Small intestine (tissue), 7 donors: Measurements from ENCODE around the gene JMJD6. TPM values are rescaled to one million over a fixed set of nuclear protein-coding genes. Genes with fewer than 3 reads are reported as not detected.
"Not testable (repeated sequence)": the region's sequence is repeated elsewhere in the genome, so short reads cannot be mapped to it uniquely, and the experiment has no call there.

Source experiments
- DNase-seq, 2 donors: peaks; one replicate each; pipeline versions ENCODE4 v3.0.0 to v3.0.0-alpha.2; 2013
- FAIRE-seq: peaks from 2 replicates; lab custom pipeline; 2012; peaks lifted over from hg19 to GRCh38; lab: Jason Lieb, UNC
- H3K27ac ChIP-seq, 3 donors: one replicate each; pipeline ENCODE4 v1.5.1; 2013; ENCODE audit warnings: low read length in 2 of 3, mild to moderate bottlenecking in 2 of 3, control low read depth in 1 of 3, inconsistent platforms in 1 of 3, low read depth in 1 of 3, moderate library complexity in 1 of 3
- H3K27me3 ChIP-seq, 3 donors: one replicate each; pipeline ENCODE4 v1.6.1; 2013; ENCODE audit warnings: low read length in 3 of 3, inconsistent platforms in 1 of 3; ENCODE audit not compliant: control insufficient read depth in 3 of 3, insufficient read depth in 3 of 3
- H3K36me3 ChIP-seq, 3 donors: one replicate each; pipeline ENCODE4 v1.6.1; 2013; ENCODE audit warnings: low read length in 3 of 3, inconsistent platforms in 1 of 3, low read depth in 1 of 3, mild to moderate bottlenecking in 1 of 3, moderate library complexity in 1 of 3; ENCODE audit not compliant: control insufficient read depth in 3 of 3, insufficient read depth in 2 of 3
- H3K4me1 ChIP-seq, 3 donors: one replicate each; pipeline ENCODE4 v1.6.1; 2013; ENCODE audit warnings: low read length in 2 of 3, inconsistent platforms in 1 of 3, low read depth in 1 of 3, mild to moderate bottlenecking in 1 of 3, moderate library complexity in 1 of 3; ENCODE audit not compliant: control insufficient read depth in 3 of 3, insufficient read depth in 2 of 3
- H3K4me3 ChIP-seq, 3 donors: one replicate each; pipeline ENCODE4 v1.5.1; 2013; ENCODE audit warnings: low read length in 3 of 3, control low read depth in 1 of 3, inconsistent platforms in 1 of 3, low read depth in 1 of 3, mild to moderate bottlenecking in 1 of 3, moderate library complexity in 1 of 3
- H3K9me3 ChIP-seq, 2 donors: one replicate each; pipeline ENCODE4 v1.6.1; 2013; ENCODE audit warnings: low read depth in 1 of 2, low read length in 1 of 2; ENCODE audit not compliant: control insufficient read depth in 2 of 2, insufficient read depth in 1 of 2
- WGBS, 3 donors: extraction: QIAGEN DNeasy Blood & Tissue Kit; methylation state at CpG; one replicate each; pipeline ENCODE4 v1.1.7; 2013; 5-methylcytosine and 5-hydroxymethylcytosine counted together
- polyA plus RNA-seq, 4 donors: library from polyadenylated mRNA; stranded (reverse) in 3 of 4; unstranded in 1 of 4; fragments of 200-250 nt in 3 of 4; fragments of 120-200 nt in 1 of 4; gene quantifications; one replicate each; pipeline versions ENCODE4 v1.2.1 to v1.2.3, GENCODE V29; 2013
- donor health status: healthy with polysubstance abuse.
- donor health status: control.
- donor health status: control.
- donor health status: Bipolar disorder and iron deficiency.
- donor health status: healthy.

The JMJD6 gene
- polyA plus RNA-seq, 4 donors, result 24.2 to 56.6 (median 39.1) TPM

DNA sequence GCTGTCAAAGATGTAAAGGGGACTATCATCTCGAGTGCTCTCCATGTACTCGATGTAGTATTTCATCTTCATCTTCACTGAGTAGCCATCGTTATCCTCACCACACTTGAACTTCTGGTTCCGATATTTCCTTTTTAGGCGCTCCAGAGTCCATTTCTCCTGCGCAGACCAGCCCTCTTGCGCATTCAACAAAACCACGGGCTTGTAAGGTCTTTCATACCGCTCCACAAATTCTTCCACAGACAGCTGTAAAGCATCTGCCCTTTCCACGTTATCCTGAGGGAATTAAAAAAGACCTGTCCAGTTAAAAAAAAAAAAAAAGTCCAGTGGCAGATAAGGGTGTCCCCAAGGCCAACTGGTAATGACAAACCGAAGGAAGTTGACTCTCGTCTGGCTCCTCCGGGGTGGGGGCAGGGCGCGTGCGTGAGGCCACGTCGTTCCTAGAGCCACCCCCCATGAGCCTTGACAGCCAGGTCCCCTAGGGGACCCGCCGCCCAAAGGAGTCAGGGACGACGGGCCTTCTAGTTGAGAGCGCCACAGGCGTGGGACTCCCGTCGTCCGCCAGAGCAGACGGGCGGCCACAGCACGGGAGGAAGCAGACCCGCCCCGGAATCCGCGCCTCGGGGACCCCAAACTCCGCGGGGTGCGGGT, 701 bp downstream of the JMJD6 start:
- 1 to 3% (median 3%) methylated on average over 38 of the region's 38 CpGs for WGBS, 3 donors

DNA sequence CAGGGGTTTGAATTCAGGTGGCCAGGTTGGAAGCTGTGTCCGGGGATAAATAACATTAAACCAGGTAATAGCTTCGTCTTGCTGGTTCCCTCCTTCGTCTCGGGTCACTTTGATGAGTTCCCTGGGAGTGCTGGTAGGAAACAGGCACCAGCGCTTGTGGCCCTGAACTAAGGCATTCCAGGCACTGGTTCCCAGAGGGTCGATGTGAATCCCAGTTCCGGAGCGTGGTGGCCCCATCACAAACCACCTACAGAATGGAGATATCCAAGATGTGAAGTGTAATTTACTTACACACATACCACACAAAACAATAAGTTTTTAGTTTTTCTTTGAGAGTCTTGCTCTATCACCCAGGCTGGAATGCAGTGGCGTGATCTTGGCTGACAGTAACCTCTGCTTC, 2.6 kb downstream of the JMJD6 start:
- no peak for DNase-seq
- H3K36me3 ChIP-seq, result peaks cover 18 to 61% (median 24%) of the 10 kb centered on the region in 3 donors
- 95 to 96% (median 96%) methylated on average over 9 of the region's 9 CpGs for WGBS, 3 donors
- no peak overlapping the region for H3K27ac ChIP-seq
- no peaks in the 10 kb centered on the region for H3K27me3 ChIP-seq
- H3K4me1 ChIP-seq, result peaks cover 0 to 15% (median 3%) of the 10 kb centered on the region in 3 donors
- no peak overlapping the region for H3K4me3 ChIP-seq
- no peak for FAIRE-seq
- no peaks in the 10 kb centered on the region for H3K9me3 ChIP-seq

More for the DNA sequence above, 701 bp downstream of the JMJD6 start:
- H3K27ac ChIP-seq, result peak overlapping the region; percentile 99 to 100 (median 100)
- DNase-seq (peak; percentile 84 to 91), FAIRE-seq (no peak)
- H3K36me3 ChIP-seq, result peaks cover 10 to 56% (median 19%) of the 10 kb centered on the region in 3 donors
- no peaks in the 10 kb centered on the region for H3K27me3 ChIP-seq
- no peaks in the 10 kb centered on the region for H3K9me3 ChIP-seq
- peaks cover 0 to 15% (median 3%) of the 10 kb centered on the region in 3 donors for H3K4me1 ChIP-seq
- H3K4me3 ChIP-seq, result peak overlapping the region; percentile 84 to 90 (median 89)

DNA sequence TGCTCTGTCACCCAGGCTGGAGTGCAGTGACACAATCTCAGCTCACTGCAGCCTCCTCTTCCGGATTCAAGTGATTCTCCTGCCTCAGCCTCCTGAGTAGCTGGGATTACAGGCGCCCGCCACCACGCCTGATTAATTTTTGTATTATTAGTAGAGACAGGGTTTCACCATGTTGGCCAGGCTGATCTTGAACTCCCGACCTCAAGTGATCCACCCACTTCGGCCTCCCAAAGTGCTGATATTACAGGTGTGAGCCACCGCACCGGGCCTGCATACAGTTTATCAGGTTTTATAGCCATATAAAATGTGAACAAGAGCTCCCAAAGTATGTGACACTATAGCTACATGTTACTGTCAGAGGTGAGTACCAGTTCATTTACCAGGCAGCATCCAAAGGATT, 3.4 kb downstream of the JMJD6 start:
- H3K9me3 ChIP-seq, H3K27ac ChIP-seq, H3K27me3 ChIP-seq, DNase-seq, FAIRE-seq, H3K4me3 ChIP-seq: not testable (repeated sequence)
- peaks cover 0 to 15% (median 3%) of the 10 kb centered on the region in 3 donors for H3K4me1 ChIP-seq
- peaks cover 21 to 69% (median 28%) of the 10 kb centered on the region in 3 donors for H3K36me3 ChIP-seq
- WGBS, 3 donors, result 89 to 96% (median 92%) methylated on average over 8 of the region's 8 CpGs

DNA sequence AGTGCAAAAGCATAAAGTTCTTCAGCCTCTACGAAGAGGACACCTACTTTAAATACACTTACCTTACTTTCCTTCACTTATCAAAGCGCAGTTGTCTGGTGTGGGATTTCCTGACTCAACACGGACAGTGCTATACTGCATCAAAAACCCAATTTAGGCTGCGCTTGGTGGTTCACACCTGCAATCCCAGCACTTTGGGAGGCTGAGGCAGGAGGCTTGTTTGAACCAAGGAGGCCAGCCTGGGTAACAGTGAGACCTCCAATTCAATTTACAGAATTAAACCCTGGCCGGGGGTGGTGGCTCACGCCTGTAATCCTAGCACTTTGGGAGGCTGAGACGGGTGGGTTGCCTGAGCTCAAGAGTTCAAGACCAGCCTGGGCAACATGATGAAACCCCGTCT, 4.1 kb downstream of the JMJD6 start:
- no peak for FAIRE-seq
- no peak overlapping the region for H3K27ac ChIP-seq
- no peak for DNase-seq
- no peak overlapping the region for H3K4me3 ChIP-seq
- H3K4me1 ChIP-seq, result peaks cover 0 to 10% (median 3%) of the 10 kb centered on the region in 3 donors
- H3K27me3 ChIP-seq, result no peaks in the 10 kb centered on the region
- no peaks in the 10 kb centered on the region for H3K9me3 ChIP-seq
- peaks cover 22 to 76% (median 31%) of the 10 kb centered on the region in 3 donors for H3K36me3 ChIP-seq
- WGBS, 3 donors, result 91 to 94% (median 93%) methylated on average over 8 of the region's 8 CpGs

DNA sequence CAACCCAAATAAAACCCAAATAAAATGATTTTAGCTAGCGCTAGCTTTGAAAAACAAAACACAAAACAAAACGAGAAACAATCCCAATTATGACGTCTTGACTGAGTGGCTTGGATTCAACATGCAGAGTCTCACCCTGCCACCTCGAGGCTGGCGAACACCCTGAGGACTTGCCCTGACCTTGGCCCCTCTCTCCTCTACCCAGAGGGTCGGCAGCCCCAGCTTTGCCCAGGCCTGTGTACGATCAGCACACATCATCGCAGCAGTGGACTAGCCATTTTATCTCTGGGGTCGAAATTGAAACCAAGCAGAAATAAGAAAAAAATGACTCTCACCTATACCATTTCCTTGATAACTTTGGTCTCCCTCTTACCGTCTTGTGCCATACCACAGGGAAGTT, 4.9 kb downstream of the JMJD6 start:
- WGBS, 3 donors, result 87 to 90% (median 89%) methylated on average over 10 of the region's 10 CpGs
- no peak for FAIRE-seq
- Histone ChIP-seq H3K27me3 (no peaks in the 10 kb centered on the region), H3K9me3 (no peaks in the 10 kb centered on the region), H3K4me1 (peaks cover 0 to 12% (median 3%) of the 10 kb centered on the region in 3 donors), H3K4me3 (no peak overlapping the region), H3K27ac (no peak overlapping the region), H3K36me3 (peaks cover 26 to 83% (median 37%) of the 10 kb centered on the region in 3 donors)
- no peak for DNase-seq

DNA sequence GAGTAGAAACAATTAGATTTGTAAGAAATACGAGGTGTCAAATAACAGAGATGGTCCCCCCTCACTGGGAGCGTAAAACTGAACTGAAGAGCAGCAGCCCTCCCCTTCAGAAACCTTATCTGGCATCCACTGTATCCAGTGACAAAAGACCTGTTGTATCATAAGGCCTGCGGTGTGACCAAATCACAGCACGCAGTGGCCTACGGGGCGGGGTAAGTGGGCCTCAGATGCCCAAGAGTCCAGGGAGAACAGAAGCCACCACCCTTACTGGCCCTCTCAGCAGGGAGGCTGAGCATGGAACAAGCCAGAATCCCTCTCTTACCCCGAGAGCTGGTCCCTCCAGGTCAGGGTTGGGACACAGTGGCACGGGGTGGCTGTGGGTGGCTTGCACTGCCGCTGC, 5.5 kb downstream of the JMJD6 start:
- FAIRE-seq, result no peak
- Histone ChIP-seq H3K4me1 (peaks cover 0 to 17% (median 3%) of the 10 kb centered on the region in 3 donors), H3K4me3 (no peak overlapping the region), H3K36me3 (peaks cover 26 to 89% (median 38%) of the 10 kb centered on the region in 3 donors), H3K9me3 (no peaks in the 10 kb centered on the region), H3K27me3 (no peaks in the 10 kb centered on the region), H3K27ac (no peak overlapping the region)
- DNase-seq, result no peak
- WGBS, 3 donors, result 85 to 93% (median 90%) methylated on average over 9 of the region's 9 CpGs

DNA sequence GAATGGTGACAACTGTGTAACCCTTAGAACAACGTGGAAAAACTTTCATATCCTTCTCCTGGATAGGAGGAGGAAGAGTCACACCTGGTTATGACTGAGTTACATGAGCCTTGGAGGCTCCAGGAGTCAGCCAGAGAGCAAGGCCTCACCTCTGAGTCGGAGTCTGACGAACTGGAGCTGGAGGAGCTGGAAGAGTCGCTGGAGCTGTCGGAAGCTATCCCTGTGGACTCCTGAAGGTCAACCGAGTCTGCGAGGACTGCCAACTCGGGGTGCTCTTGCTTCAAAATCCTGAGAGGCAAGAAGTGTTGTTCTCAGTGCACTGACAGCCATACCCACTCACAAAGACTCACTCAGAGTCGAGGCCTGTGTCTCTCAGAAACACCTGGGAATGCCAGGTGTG, 6.2 kb downstream of the JMJD6 start:
- no peaks in the 10 kb centered on the region for H3K9me3 ChIP-seq
- no peak overlapping the region for H3K27ac ChIP-seq
- DNase-seq (no peak), FAIRE-seq (no peak)
- no peak overlapping the region for H3K4me3 ChIP-seq
- 90 to 93% (median 92%) methylated on average over 9 of the region's 9 CpGs for WGBS, 3 donors
- H3K4me1 ChIP-seq, result peaks cover 0 to 19% (median 3%) of the 10 kb centered on the region in 3 donors
- no peaks in the 10 kb centered on the region for H3K27me3 ChIP-seq
- peaks cover 26 to 93% (median 38%) of the 10 kb centered on the region in 3 donors for H3K36me3 ChIP-seq

DNA sequence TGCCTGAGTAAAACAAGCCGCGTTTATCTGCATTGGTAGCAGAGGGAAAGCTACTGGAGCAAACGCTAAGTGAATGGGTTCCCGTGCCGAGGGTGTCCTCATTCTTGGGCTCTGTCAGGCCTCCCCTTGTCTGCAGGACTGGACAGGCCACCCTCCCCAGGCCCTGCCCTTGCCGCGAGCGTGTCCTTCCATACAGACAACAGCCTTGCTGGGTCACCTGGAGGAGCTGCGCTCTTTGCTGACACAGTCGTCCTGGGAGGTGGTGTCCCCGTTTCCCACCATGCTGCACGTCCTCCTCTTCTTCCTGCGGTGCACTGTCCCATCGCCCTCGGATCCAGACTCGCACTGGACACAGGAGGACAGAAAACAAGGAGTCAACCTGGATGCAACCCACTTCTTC, 7.9 kb downstream of the JMJD6 start:
- Histone ChIP-seq H3K4me1 (peaks cover 0 to 12% (median 0%) of the 10 kb centered on the region in 3 donors), H3K9me3 (no peaks in the 10 kb centered on the region), H3K27ac (no peak overlapping the region), H3K4me3 (no peak overlapping the region), H3K27me3 (no peaks in the 10 kb centered on the region), H3K36me3 (peaks cover 25 to 88% (median 40%) of the 10 kb centered on the region in 3 donors)
- FAIRE-seq (no peak), DNase-seq (no peak)
- WGBS, 3 donors, result 92 to 94% (median 93%) methylated on average over 16 of the region's 16 CpGs
